CD4-positive, alpha-beta T cell treated with Interleukin-12 subunit alpha and Interleukin-12 subunit beta, for 1 hour (primary cell): ENCODE measurements around the gene MYO18B.
"Not testable (repeated sequence)": the region's sequence is repeated elsewhere in the genome, so short reads cannot be mapped to it uniquely, and the experiment has no call there.

Experiments used
- DNase-seq: peaks from one replicate; pipeline ENCODE4 v3.0.0-alpha.2; 2020

MYO18B gene

GRCh38 chr22:25953919-25954318, 211.9 kb downstream of the MYO18B start:
- DNase-seq, result no peak

- DNase-seq, result no peak
These were observed 213.3 kb downstream of the MYO18B start for GRCh38 chr22:25955323-25955722.

GRCh38 chr22:25956801-25957200, 214.8 kb downstream of the MYO18B start:
- DNase-seq, result no peak

- DNase-seq, result no peak
These were observed 218.1 kb downstream of the MYO18B start for GRCh38 chr22:25959818-25960774.

- DNase-seq, result no peak
These were observed 219.7 kb downstream of the MYO18B start for GRCh38 chr22:25961699-25962098.

GRCh38 chr22:25962711-25963110, 220.7 kb downstream of the MYO18B start:
- DNase-seq, result no peak

- DNase-seq, result no peak
These were observed 223.2 kb downstream of the MYO18B start for GRCh38 chr22:25964961-25965730.

GRCh38 chr22:25966448-25966913, 224.5 kb downstream of the MYO18B start:
- no peak for DNase-seq

- no peak for DNase-seq
These were observed 227.3 kb downstream of the MYO18B start for GRCh38 chr22:25969286-25969685.

- DNase-seq, result no peak
These were observed 227.9 kb downstream of the MYO18B start for GRCh38 chr22:25969901-25970300.

GRCh38 chr22:25970374-25970911, 228.5 kb downstream of the MYO18B start:
- DNase-seq, result no peak

- no peak for DNase-seq
These were observed 229.2 kb downstream of the MYO18B start for GRCh38 chr22:25970999-25971811.

GRCh38 chr22:25972397-25972796, 230.4 kb downstream of the MYO18B start:
- DNase-seq, result no peak

- DNase-seq, result no peak
These were observed 234.4 kb downstream of the MYO18B start for GRCh38 chr22:25976356-25976755.

GRCh38 chr22:25979968-25980367, 238.0 kb downstream of the MYO18B start:
- no peak for DNase-seq

GRCh38 chr22:25984911-25985310, 242.9 kb downstream of the MYO18B start:
- DNase-seq, result not testable (repeated sequence)

GRCh38 chr22:25987948-25988347, 246.0 kb downstream of the MYO18B start:
- DNase-seq, result no peak

- DNase-seq, result no peak
These were observed 249.0 kb downstream of the MYO18B start for GRCh38 chr22:25990940-25991339.

- DNase-seq, result no peak
These were observed 250.3 kb downstream of the MYO18B start for GRCh38 chr22:25992331-25992730.

- DNase-seq, result no peak
These were observed 254.7 kb downstream of the MYO18B start for GRCh38 chr22:25996669-25997068.

GRCh38 chr22:25997886-25998775, 256.1 kb downstream of the MYO18B start:
- DNase-seq, result no peak
